Smooth muscle cell (in vitro differentiated cells): ENCODE measurements around the gene SIX1. TPM values are rescaled to one million over a fixed set of nuclear protein-coding genes. Genes with fewer than 3 reads are reported as not detected.

Experiments
- DNase-seq: peaks from one replicate; lab custom pipeline; 2025; ENCODE audit not compliant: unreplicated experiment; lab: John Stamatoyannopoulos, UW
- H2AFZ ChIP-seq: fragments of 200-600 bp; sonication (generic); 2 replicates; pipeline ENCODE4 v1.6.0; 2016; ENCODE audit warnings: antibody characterized with exemption, low read depth, mild to moderate bottlenecking
- H3F3A ChIP-seq: fragments of 200-600 bp; sonication (generic); 2 replicates; pipeline ENCODE4 v1.6.0; 2017; ENCODE audit warnings: antibody characterized with exemption, low read depth
- H3K27ac ChIP-seq: fragments of 200-600 bp; sonication (generic); 2 replicates; pipeline ENCODE4 v1.5.1; 2016; ENCODE audit warnings: low read depth, mild to moderate bottlenecking
- H3K27me3 ChIP-seq: fragments of 200-600 bp; sonication (generic); 2 replicates; pipeline ENCODE4 v1.6.1; 2016; ENCODE audit warnings: low read depth, mild to moderate bottlenecking
- H3K36me3 ChIP-seq: fragments of 200-600 bp; sonication (generic); 2 replicates; pipeline ENCODE4 v1.5.1; 2016; ENCODE audit warnings: low read depth
- H3K4me1 ChIP-seq: fragments of 200-600 bp; sonication (generic); 2 replicates; pipeline ENCODE4 v1.5.1; 2016; ENCODE audit warnings: low read depth
- H3K4me2 ChIP-seq: fragments of 200-600 bp; sonication (generic); 2 replicates; pipeline ENCODE4 v1.6.0; 2016; ENCODE audit warnings: mild to moderate bottlenecking
- H3K4me3 ChIP-seq: fragments of 200-600 bp; sonication (generic); 2 replicates; pipeline ENCODE4 v1.5.1; 2016; ENCODE audit warnings: mild to moderate bottlenecking
- H3K79me2 ChIP-seq: fragments of 200-600 bp; sonication (generic); 2 replicates; pipeline ENCODE4 v1.6.0; 2016; ENCODE audit warnings: low read depth, mild to moderate bottlenecking
- H3K9ac ChIP-seq: fragments of 200-600 bp; sonication (generic); 2 replicates; pipeline ENCODE4 v1.6.0; 2016; ENCODE audit warnings: low read depth
- H3K9me3 ChIP-seq: fragments of 200-600 bp; sonication (generic); replicated peaks from 2 replicates; pipeline ENCODE4 v1.5.1; 2016; ENCODE audit warnings: low read depth
- H4K20me1 ChIP-seq: fragments of 200-600 bp; sonication (generic); 2 replicates; pipeline ENCODE4 v1.6.0; 2016; ENCODE audit warnings: low read depth
- WGBS: methylation state at CpG from one replicate; pipeline ENCODE4 v1.1.7; 2016; ENCODE audit warnings: low lambda C conversion rate; 5-methylcytosine and 5-hydroxymethylcytosine counted together
- polyA plus RNA-seq: library from polyadenylated mRNA; unstranded; fragments of >200 nt; fragmentation: Nextera tagmentation; extraction: Ambion mirVana; gene quantifications from 2 replicates; pipeline ENCODE4 v1.2.1, GENCODE V29; 2016
- total RNA-seq: library from RNA; depleted of rRNA; stranded (reverse); fragments of >200 nt; gene quantifications from 2 replicates; pipeline ENCODE4 v1.2.3, GENCODE V29; 2014
- TF ChIP-seq, protein P1 (sequence below): fragments of 200-600 bp; sonication (generic); IDR thresholded peaks from 2 replicates; pipeline ENCODE4 v1.5.1; 2017; ENCODE audit warnings: borderline replicate concordance, mild to moderate bottlenecking, antibody characterized with exemption; ENCODE audit not compliant: insufficient read depth, poor library complexity, severe bottlenecking

The SIX1 gene
- total and polyA plus RNA-seq, 2 experiments from 2014 or later, result not detected

DNA sequence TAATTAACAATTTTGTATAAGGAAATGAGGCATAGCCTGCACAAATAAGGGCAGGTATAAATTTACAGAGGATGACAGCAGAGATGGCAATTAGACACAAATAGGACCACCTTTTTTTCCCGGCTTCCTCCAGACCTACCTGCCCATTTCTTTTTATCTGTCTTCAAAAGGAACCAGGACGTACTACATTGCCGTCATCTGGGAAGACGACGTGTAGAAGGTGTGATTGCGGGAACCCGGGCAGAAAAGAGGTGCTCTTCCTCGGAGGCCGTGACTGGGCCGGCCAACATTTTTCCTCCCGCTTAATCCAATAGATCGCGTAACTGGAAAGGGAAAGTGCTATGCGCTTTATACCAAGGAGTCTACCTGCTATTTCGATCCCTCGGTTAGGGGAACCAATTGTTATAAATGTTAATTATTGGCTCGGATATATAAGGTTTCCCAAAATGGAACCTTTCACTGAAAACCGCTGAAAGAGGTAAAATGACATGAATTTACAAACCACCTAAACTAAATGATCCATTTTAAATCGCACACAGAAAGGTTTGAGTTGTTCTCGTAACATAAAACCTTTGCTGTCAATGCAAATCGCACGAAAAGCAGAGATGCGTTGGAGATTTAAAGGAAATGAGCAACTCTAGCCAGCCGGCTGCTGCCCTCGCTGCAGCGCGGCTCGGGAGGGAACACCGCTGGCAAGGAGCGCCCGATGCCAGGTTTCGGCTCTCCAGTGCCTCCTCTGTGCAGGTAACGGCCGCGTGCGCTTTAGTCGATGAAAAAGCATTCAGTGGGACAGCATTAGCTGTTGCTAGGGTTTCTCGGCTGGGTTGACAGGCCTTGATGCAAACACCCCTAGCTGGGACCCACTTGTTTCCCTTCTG, 2.8 kb upstream of the SIX1 start:
- H3K27ac ChIP-seq, result no peak overlapping the region
- H3F3A ChIP-seq, result peaks cover 7% of the 10 kb centered on the region
- peaks cover 99% of the 10 kb centered on the region for H3K27me3 ChIP-seq
- TF ChIP-seq, protein P1, sequence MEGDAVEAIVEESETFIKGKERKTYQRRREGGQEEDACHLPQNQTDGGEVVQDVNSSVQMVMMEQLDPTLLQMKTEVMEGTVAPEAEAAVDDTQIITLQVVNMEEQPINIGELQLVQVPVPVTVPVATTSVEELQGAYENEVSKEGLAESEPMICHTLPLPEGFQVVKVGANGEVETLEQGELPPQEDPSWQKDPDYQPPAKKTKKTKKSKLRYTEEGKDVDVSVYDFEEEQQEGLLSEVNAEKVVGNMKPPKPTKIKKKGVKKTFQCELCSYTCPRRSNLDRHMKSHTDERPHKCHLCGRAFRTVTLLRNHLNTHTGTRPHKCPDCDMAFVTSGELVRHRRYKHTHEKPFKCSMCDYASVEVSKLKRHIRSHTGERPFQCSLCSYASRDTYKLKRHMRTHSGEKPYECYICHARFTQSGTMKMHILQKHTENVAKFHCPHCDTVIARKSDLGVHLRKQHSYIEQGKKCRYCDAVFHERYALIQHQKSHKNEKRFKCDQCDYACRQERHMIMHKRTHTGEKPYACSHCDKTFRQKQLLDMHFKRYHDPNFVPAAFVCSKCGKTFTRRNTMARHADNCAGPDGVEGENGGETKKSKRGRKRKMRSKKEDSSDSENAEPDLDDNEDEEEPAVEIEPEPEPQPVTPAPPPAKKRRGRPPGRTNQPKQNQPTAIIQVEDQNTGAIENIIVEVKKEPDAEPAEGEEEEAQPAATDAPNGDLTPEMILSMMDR, result no peak
- H3K9ac ChIP-seq, result no peak overlapping the region
- no peak overlapping the region for H2AFZ ChIP-seq
- H3K36me3 ChIP-seq, result no peaks in the 10 kb centered on the region
- DNase-seq, result no peak
- WGBS, result 4% methylated on average over 38 of the region's 38 CpGs
- H3K4me2 ChIP-seq, result no peak overlapping the region
- no peaks in the 10 kb centered on the region for H3K79me2 ChIP-seq
- H4K20me1 ChIP-seq, result no peaks in the 10 kb centered on the region
- H3K4me3 ChIP-seq, result no peak overlapping the region
- H3K9me3 ChIP-seq, result no peaks in the 10 kb centered on the region
- peaks cover 38% of the 10 kb centered on the region for H3K4me1 ChIP-seq

- Histone ChIP-seq H2AFZ (no peak overlapping the region), H3K79me2 (no peaks in the 10 kb centered on the region), H3K36me3 (no peaks in the 10 kb centered on the region), H3K4me2 (no peak overlapping the region), H3K27me3 (peaks cover 100% of the 10 kb centered on the region), H3K9ac (no peak overlapping the region), H3K27ac (no peak overlapping the region), H4K20me1 (no peaks in the 10 kb centered on the region), H3K9me3 (no peaks in the 10 kb centered on the region), H3K4me3 (no peak overlapping the region), H3K4me1 (peaks cover 34% of the 10 kb centered on the region), H3F3A (peaks cover 7% of the 10 kb centered on the region)
- WGBS, result 3% methylated on average over 5 of the region's 5 CpGs
- TF ChIP-seq, protein P1, result no peak
- no peak for DNase-seq
Observed at GRCh38 chr14:60651086-60651795, 2.0 kb upstream of the SIX1 start.

DNA sequence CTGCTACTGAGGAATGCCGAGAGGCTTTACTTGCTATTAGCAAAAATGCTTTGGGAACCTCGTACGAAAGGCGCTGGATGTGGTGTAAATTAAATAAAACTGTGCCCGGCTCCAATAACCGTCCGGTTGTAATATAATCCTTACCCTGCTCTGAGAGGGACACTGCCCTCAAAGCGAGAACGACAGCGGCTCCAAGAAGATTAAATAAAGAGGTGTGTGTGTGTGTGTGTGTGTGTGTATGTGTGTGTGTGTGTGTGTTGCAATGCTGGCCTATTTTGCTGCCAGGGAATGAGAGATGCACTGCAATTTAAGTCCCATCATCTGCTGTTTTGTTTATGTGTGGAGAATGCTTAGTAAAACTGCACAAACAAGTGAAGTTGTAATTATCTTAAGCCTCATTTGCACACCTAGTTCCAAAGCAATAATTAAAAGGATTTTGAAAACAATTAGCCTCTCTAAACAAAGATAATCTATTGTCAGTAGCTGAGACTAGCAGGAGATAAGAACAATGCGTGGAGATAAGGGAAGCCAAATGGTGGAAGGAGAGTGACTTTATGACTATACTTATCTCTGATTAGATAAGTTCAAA, 1.2 kb upstream of the SIX1 start:
- Histone ChIP-seq H3F3A (peaks cover 7% of the 10 kb centered on the region), H2AFZ (no peak overlapping the region), H3K4me1 (peaks cover 28% of the 10 kb centered on the region), H3K9ac (no peak overlapping the region), H3K36me3 (no peaks in the 10 kb centered on the region), H3K4me2 (no peak overlapping the region), H3K79me2 (no peaks in the 10 kb centered on the region), H3K9me3 (no peaks in the 10 kb centered on the region), H4K20me1 (no peaks in the 10 kb centered on the region), H3K4me3 (peak overlapping the region; percentile 48), H3K27me3 (peaks cover 100% of the 10 kb centered on the region), H3K27ac (no peak overlapping the region)
- DNase-seq, result no peak
- TF ChIP-seq, protein P1, result no peak
- WGBS, result 7% methylated on average over 11 of the region's 11 CpGs
